Measurements from ENCODE around the gene MARS2.
A peak's percentile ranks its signal among the peaks of the same experiment; 100 is the strongest.
"Not testable (repeated sequence)": the region's sequence is repeated elsewhere in the genome, so short reads cannot be mapped to it uniquely, and the experiment has no call there.

Gene MARS2

DNA sequence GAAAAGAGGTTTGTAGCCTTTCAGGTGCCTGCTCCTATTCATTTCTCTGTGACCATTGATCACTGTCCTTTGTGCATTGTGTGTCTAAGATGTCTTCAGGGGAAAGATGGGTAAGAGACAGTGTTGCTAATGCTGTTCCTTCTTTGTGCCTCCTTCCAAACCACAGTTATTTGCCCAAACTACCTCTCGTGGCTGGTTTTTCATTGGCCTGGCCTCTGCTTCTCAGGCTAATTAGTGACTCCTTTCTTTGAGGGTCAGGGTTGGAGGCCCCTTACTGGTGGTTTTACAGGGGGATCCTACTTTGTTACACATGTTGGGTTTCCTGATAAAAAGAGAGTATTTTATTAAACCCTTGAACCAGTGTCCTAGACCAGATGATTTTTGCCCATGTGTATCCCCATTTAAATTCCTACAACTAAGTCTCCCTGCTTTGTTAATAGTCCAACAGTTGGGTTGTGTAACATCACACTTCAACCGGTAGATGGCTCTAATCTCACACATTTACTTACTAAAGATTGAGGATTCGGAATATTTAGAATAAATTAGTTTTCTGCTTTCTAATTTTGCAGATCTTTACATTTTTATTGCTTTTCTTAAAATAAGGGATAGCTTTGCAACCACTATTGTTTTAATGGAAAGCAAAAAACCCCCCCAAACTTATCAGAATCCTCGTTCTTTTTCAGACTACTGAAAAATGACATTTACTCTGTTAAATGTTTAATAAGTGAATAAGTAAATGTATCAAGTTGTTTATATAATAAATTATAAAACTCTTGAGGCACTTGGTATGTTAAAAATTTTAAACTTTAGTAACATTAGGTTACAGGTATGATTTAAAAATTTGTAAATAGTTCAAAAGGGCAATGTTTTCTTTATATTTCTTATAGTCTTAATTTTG lies 2.4 kb downstream of the MARS2 start:
- no peak for FAIRE-seq
- DNase-seq (ENCODE audit: insufficient read length, low spot score) = no peak
- TF ChIP-seq, protein P1, sequence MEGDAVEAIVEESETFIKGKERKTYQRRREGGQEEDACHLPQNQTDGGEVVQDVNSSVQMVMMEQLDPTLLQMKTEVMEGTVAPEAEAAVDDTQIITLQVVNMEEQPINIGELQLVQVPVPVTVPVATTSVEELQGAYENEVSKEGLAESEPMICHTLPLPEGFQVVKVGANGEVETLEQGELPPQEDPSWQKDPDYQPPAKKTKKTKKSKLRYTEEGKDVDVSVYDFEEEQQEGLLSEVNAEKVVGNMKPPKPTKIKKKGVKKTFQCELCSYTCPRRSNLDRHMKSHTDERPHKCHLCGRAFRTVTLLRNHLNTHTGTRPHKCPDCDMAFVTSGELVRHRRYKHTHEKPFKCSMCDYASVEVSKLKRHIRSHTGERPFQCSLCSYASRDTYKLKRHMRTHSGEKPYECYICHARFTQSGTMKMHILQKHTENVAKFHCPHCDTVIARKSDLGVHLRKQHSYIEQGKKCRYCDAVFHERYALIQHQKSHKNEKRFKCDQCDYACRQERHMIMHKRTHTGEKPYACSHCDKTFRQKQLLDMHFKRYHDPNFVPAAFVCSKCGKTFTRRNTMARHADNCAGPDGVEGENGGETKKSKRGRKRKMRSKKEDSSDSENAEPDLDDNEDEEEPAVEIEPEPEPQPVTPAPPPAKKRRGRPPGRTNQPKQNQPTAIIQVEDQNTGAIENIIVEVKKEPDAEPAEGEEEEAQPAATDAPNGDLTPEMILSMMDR (IDR thresholded peaks at IDR 0.05; ENCODE audit: insufficient read depth, missing control alignments) = peak; percentile 72

DNA sequence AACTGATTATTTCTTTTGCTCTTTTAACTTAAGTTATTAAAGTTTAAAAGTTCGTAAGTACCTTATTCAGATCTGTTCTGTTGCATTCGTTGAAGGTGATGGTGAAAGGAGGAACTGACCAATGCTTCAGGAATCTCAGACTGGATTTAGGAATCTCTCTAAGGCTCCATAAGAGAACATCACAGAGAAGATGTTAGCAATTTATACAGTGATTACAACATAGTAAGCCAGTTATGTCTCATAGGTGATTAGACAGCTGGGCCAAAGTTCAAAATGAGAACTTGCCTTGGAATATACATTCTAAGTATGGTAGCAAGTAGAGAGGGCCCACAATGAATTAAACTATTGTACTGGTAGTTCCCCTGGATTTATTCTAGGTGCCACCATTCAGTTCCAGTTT lies 3.2 kb downstream of the MARS2 start:
- FAIRE-seq = no peak
- TF ChIP-seq, protein P1 (IDR thresholded peaks at IDR 0.05; ENCODE audit: insufficient read depth, missing control alignments) = no peak
- no peak for DNase-seq (ENCODE audit: insufficient read length, low spot score)

DNA sequence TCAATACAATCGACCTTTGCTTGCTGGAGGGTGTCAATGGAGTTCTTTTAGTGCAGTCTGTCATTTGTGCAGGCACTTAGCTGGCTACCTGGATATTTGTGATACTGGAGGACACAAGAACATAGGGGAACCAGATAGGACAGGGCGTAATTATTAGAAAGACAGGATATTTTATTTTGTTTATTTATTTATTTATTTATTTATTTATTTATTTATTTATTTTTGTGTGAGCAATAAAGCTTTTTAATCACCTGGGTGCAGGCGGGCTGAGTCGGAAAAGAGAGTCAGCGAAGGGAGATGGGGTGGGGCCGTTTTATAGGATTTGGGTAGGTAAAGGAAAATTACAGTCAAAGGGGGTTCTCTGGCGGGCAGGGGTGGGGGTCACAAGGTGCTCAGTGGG lies 4.0 kb downstream of the MARS2 start:
- FAIRE-seq; DNase-seq (ENCODE audit: insufficient read length, low spot score): not testable (repeated sequence)

DNA sequence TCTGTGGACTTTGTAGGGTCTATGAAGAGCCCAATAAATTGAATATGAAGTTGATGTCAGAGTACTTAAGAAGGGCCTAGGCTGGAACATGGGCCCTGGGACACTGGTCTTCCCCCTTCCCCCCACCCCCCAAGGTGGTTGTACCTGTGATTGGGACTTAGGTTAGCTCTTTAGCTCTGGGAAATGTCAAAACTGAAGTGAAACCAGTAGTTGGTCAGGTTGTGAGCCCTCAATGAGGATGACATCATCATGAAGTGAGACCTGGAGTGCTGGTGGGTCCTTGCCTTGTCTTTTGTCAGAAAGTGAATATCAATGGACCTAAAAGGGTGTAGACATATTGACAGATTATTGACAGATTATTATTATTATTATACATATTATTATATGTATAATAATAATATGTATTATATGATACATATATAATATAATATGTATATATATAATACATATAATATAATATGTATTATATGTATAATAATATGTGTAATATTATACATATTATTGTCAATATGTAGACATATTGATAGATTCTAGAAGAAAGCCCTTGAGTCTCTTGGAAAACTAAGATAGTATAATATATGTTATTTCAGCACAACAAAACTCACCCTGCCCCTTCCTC lies 5.4 kb downstream of the MARS2 start:
- DNase-seq (ENCODE audit: insufficient read length, low spot score) (no peak), FAIRE-seq (no peak)
- TF ChIP-seq, protein P1 (IDR thresholded peaks at IDR 0.05; ENCODE audit: insufficient read depth, missing control alignments) = no peak

DNA sequence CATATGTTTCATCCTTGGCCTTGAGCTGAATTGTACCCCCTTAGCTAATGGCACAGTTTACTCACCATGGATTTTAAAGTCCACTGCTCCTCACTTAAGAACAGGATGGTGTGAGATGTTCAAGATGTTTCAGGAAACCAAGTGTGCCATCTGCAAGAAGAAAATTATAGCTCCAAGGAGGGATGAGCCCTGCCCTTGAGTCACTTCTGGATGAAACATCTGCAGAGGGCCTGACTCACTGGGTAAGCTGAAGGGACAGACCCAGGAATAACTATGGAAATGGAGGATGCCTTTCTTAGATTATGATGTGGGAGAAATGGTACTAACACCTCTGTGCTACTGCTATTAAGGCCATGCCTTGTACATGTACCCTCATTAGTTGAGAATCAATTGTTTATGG lies 6.4 kb downstream of the MARS2 start:
- no peak for FAIRE-seq
- DNase-seq (ENCODE audit: insufficient read length, low spot score) = no peak
- TF ChIP-seq, protein P1 (IDR thresholded peaks at IDR 0.05; ENCODE audit: insufficient read depth, missing control alignments) = no peak

DNA sequence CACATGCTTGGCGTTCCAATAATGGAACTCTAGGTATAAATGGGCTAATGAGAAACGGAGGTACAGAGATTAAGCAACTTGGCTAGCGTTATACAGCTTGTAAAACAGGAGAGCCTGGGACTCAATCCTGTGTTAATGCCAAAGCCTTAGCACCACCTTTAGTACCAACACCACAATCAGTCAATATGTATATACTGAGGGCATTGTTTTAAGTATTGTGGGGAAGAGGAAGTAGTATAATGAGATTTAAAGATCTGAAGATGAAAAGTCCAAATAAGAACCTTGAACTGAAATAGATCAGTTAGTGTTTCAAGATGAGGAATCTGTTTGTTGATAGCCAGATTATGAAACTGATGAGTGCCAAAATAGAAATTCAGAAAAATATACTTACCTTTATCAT lies 8.1 kb downstream of the MARS2 start:
- TF ChIP-seq, protein P1 (IDR thresholded peaks at IDR 0.05; ENCODE audit: insufficient read depth, missing control alignments) = no peak
- FAIRE-seq (no peak), DNase-seq (ENCODE audit: insufficient read length, low spot score) (no peak)

DNA sequence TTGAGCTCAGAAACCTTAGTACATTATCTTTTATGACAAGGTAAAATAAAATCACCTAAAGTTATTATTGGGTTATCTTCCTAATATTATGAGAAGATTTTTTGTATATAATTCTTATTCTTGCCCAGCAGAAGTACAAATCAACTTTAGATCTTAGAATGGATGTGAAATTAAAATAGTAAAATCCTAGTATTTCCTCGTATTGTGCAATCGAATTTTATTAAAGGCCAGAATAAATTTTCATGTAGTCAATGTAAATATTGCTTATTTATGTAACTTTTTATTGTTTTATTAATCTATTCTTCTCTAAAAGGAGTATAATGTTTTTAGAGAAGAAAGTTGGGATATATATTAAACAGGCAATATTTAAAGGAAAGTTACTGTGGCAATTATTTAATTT lies 12.7 kb downstream of the MARS2 start:
- FAIRE-seq = no peak
- TF ChIP-seq, protein P1 (IDR thresholded peaks at IDR 0.05; ENCODE audit: insufficient read depth, missing control alignments) = no peak
- DNase-seq (ENCODE audit: insufficient read length, low spot score) = no peak

All from D721Med (cell line).